ENCODE results near the gene AP3M1. TPM values are rescaled to one million over a fixed set of nuclear protein-coding genes. Genes with fewer than 3 reads are reported as not detected.

AP3M1 gene
- polyA plus RNA-seq, 2 of the 4 experiments (the other 2 are of a cell fraction): 39.0 to 83.0 TPM

DNA sequence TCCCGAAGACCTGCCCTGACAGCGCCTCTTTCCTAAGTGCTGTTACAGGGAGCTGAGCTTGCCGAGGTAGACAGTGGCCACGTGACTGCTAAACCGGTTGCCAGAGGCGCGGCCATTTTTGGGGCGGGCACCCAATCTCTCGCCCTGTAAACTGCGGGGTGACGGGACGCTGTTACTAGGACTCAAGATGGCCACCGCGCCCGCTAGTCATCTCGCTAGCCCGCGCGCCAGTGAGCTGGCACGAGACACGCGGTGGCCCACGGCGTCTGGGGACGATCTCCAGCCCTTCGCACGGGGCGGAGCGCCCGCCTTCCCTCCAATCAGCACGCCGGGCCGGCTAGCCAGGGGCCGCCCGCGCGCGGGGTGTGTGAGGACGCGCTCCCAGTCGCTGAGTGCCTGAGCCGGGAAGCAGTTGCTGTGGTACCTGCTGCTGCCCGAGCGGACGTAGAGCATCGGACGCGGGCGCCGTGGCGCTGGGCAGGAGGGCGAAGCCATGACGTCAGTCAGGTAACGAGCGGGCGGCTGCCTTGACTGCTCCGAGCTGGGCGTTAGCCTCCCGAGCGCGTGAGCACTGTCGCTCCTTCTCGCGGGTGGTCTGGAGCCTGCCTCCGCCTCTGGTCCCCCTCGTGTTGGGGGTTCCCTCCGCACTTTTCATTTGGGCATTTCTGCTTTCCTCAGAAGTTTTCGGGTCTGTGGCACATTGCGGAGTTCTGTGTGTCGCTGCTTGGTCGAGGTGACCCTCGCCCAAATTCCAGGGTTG lies 25.9 kb upstream of the AP3M1 start (continued):
- TF ChIP-seq PHF8 (IDR thresholded peaks at IDR 0.05; ENCODE audit: borderline replicate concordance, low read depth) (peak; percentile 67; the same call in 1 of the 2 replicates), FOXS1 (CRISPR knock-in tag; IDR thresholded peaks at IDR 0.05) (no peak), MAFK (IDR thresholded peaks at IDR 0.05; ENCODE audit: partially characterized antibody) (no peak), GATA3 (IDR thresholded peaks at IDR 0.05; ENCODE audit: borderline replicate concordance) (peak; percentile 10; the same call in 1 of the 2 replicates), MAZ (IDR thresholded peaks at IDR 0.05; ENCODE audit: borderline replicate concordance, low read depth, low read length) (no peak), CEBPB (IDR thresholded peaks at IDR 0.05) (no peak), ZNF302 (CRISPR knock-in tag; IDR thresholded peaks at IDR 0.05) (no peak), HEYL (CRISPR knock-in tag; IDR thresholded peaks at IDR 0.05) (no peak), RAD21 (conservative IDR thresholded peaks at IDR 0.05 in 1 of 2, IDR thresholded peaks at IDR 0.05 in 1 of 2) (no peak; a peak in 1 of 5 replicates), MYC (IDR thresholded peaks at IDR 0.05; ENCODE audit: borderline replicate concordance, low read length) (peak; percentile 93), NFE2L2 (conservative IDR thresholded peaks at IDR 0.05; ENCODE audit: low read length) (no peak), FOSL2 (IDR thresholded peaks at IDR 0.05) (no peak), FOSL2 (CRISPR knock-in tag; IDR thresholded peaks at IDR 0.05) (no peak), EP300 (IDR thresholded peaks at IDR 0.05) (no peak), CHD2 (IDR thresholded peaks at IDR 0.05; ENCODE audit: low read length, partially characterized antibody) (no peak), EHMT2 (IDR thresholded peaks at IDR 0.05; ENCODE audit: low read depth) (no peak), RFX5 (IDR thresholded peaks at IDR 0.05) (peak; percentile 55; the same call in 1 of the 2 replicates), POLR2AphosphoS2 (conservative IDR thresholded peaks at IDR 0.05; ENCODE audit: low read length) (no peak), TFCP2L1 (CRISPR knock-in tag; IDR thresholded peaks at IDR 0.05) (no peak), RARB (CRISPR knock-in tag; IDR thresholded peaks at IDR 0.05) (no peak), ZC3H11A (IDR thresholded peaks at IDR 0.05) (no peak), SREBF2 (IDR thresholded peaks at IDR 0.05) (peak; percentile 10; the same call in 1 of the 2 replicates), NR3C1 (IDR thresholded peaks at IDR 0.05) (no peak), SMC3 (IDR thresholded peaks at IDR 0.05) (no peak), JUNB (IDR thresholded peaks at IDR 0.05) (no peak)
- TF ChIP-seq, protein P1, sequence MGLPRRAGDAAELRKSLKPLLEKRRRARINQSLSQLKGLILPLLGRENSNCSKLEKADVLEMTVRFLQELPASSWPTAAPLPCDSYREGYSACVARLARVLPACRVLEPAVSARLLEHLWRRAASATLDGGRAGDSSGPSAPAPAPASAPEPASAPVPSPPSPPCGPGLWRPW (IDR thresholded peaks at IDR 0.05): no peak
- TF ChIP-seq, protein P2, sequence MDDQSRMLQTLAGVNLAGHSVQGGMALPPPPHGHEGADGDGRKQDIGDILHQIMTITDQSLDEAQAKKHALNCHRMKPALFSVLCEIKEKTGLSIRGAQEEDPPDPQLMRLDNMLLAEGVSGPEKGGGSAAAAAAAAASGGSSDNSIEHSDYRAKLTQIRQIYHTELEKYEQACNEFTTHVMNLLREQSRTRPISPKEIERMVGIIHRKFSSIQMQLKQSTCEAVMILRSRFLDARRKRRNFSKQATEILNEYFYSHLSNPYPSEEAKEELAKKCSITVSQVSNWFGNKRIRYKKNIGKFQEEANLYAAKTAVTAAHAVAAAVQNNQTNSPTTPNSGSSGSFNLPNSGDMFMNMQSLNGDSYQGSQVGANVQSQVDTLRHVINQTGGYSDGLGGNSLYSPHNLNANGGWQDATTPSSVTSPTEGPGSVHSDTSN (IDR thresholded peaks at IDR 0.05): 0 out of 2 replicates have a peak, but pooled peaks have one; percentile 23
- TF ChIP-seq, protein P3, sequence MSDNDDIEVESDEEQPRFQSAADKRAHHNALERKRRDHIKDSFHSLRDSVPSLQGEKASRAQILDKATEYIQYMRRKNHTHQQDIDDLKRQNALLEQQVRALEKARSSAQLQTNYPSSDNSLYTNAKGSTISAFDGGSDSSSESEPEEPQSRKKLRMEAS (IDR thresholded peaks at IDR 0.05): peak; percentile 97
- TF ChIP-seq, protein P4, sequence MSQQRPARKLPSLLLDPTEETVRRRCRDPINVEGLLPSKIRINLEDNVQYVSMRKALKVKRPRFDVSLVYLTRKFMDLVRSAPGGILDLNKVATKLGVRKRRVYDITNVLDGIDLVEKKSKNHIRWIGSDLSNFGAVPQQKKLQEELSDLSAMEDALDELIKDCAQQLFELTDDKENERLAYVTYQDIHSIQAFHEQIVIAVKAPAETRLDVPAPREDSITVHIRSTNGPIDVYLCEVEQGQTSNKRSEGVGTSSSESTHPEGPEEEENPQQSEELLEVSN (IDR thresholded peaks at IDR 0.05; ENCODE audit: borderline replicate concordance, low read depth): peak; percentile 87
